Keratinocyte (primary cell): Measurements from ENCODE around the gene E2F3. TPM values are rescaled to one million over a fixed set of nuclear protein-coding genes. Genes with fewer than 3 reads are reported as not detected.

Source experiments
- DNase-seq: peaks from one replicate; pipeline ENCODE4 v3.0.0-alpha.2; 2011; ENCODE audit warnings: low read depth, missing footprints, low spot score
- FAIRE-seq: peaks from 2 replicates; lab custom pipeline; 2011; peaks lifted over from hg19 to GRCh38; lab: Jason Lieb, UNC
- H2AFZ ChIP-seq: 2 replicates; pipeline ENCODE4 v1.6.0; 2012; ENCODE audit warnings: low read length, control low read depth, inconsistent platforms; ENCODE audit not compliant: control insufficient read depth
- H3K27ac ChIP-seq: 2 replicates; pipeline ENCODE4 v1.5.1; 2011; ENCODE audit warnings: low read length; ENCODE audit not compliant: control insufficient read depth, insufficient read depth
- H3K27me3 ChIP-seq: 3 replicates; pipeline ENCODE4 v1.6.0; 2011; ENCODE audit warnings: low read length; ENCODE audit not compliant: control insufficient read depth, insufficient read depth; ENCODE audit errors: extremely low read depth
- H3K36me3 ChIP-seq, 2 experiments: 2 replicates in 1 of 2; 3 replicates in 1 of 2; pipeline ENCODE4 v1.5.1; 2011; ENCODE audit warnings: low read length in 2 of 2, mild to moderate bottlenecking in 1 of 2; ENCODE audit not compliant: control insufficient read depth in 2 of 2, insufficient read depth in 2 of 2; ENCODE audit errors: extremely low read depth in 1 of 2
- H3K4me1 ChIP-seq: 3 replicates; pipeline ENCODE4 v1.5.1; 2011; ENCODE audit warnings: low read length; ENCODE audit not compliant: control insufficient read depth, insufficient read depth; ENCODE audit errors: extremely low read depth
- H3K4me2 ChIP-seq: 3 replicates; pipeline ENCODE4 v1.6.0; 2011; ENCODE audit warnings: low read depth, low read length; ENCODE audit not compliant: control insufficient read depth, insufficient read depth; ENCODE audit errors: extremely low read depth
- H3K4me3 ChIP-seq, 3 experiments: fragments of 200-600 bp in 1 of 3; sonication (generic) in 1 of 3; 2 replicates in 2 of 3; 3 replicates in 1 of 3; pipeline ENCODE4 v1.5.1; 2011 to 2016; ENCODE audit warnings: low read length in 3 of 3, mild to moderate bottlenecking in 3 of 3, control low read depth in 2 of 3, inconsistent platforms in 1 of 3, low read depth in 1 of 3, mixed read lengths in 1 of 3, mixed run types in 1 of 3, moderate library complexity in 1 of 3; ENCODE audit not compliant: control insufficient read depth in 2 of 3, insufficient read depth in 2 of 3; ENCODE audit errors: extremely low read depth in 1 of 3
- H3K79me2 ChIP-seq: 2 replicates; pipeline ENCODE4 v1.6.0; 2012; ENCODE audit warnings: low read length; ENCODE audit not compliant: control insufficient read depth, insufficient read depth
- H3K9ac ChIP-seq: 3 replicates; pipeline ENCODE4 v1.6.0; 2011; ENCODE audit warnings: low read length; ENCODE audit not compliant: control insufficient read depth, insufficient read depth; ENCODE audit errors: extremely low read depth
- H3K9me1 ChIP-seq: 3 replicates; pipeline ENCODE4 v1.6.0; 2011; ENCODE audit warnings: low read length; ENCODE audit not compliant: control insufficient read depth, insufficient read depth; ENCODE audit errors: extremely low read depth
- H3K9me3 ChIP-seq: 2 replicates; pipeline ENCODE4 v1.5.1; 2012; ENCODE audit warnings: low read depth, low read length; ENCODE audit not compliant: control insufficient read depth
- H4K20me1 ChIP-seq: 3 replicates; pipeline ENCODE4 v1.6.0; 2011; ENCODE audit warnings: low read length; ENCODE audit not compliant: control insufficient read depth, insufficient read depth; ENCODE audit errors: extremely low read depth
- EZH2 ChIP-seq: IDR thresholded peaks from one replicate; pipeline ENCODE4 v1.6.1; 2012; ENCODE audit warnings: inconsistent platforms, mild to moderate bottlenecking, low read length, moderate library complexity
- dilution Hi-C: fragments of 300-500 bp; cut with MboI; formaldehyde crosslinking; loops from one replicate; pipeline ENCODE4 v1.7.0; 2020; ENCODE audit warnings: low sequenced_read_pairs; ENCODE audit not compliant: extremely low pct_ligation_motif_present
- polyA plus RNA-seq, 5 experiments: library from polyadenylated mRNA; depleted of rRNA in 3 of 5; stranded (reverse) in 3 of 5; stranded (forward) in 1 of 5; unstranded in 1 of 5; fragments of >200 nt; gene quantifications; 1 replicate in 1 of 5; 2 replicates in 3 of 5; 3 replicates in 1 of 5; pipeline versions ENCODE4 v1.2.1 to v1.2.3, GENCODE V29; 2011 to 2012; ENCODE audit warnings: missing spikeins in 2 of 5, low read depth in 1 of 5, low replicate concordance in 1 of 5
- TF ChIP-seq, protein P1 (sequence below), 3 experiments: IDR thresholded peaks in 1 of 3; conservative IDR thresholded peaks in 1 of 3; optimal IDR thresholded peaks in 1 of 3; 2 replicates in 2 of 3; 3 replicates in 1 of 3; pipeline versions ENCODE3 to v1.5.1; 2011; ENCODE audit warnings: low read length in 3 of 3, mild to moderate bottlenecking in 3 of 3, moderate library complexity in 2 of 3, control low read depth in 1 of 3, inconsistent platforms in 1 of 3; ENCODE audit not compliant: insufficient read depth in 2 of 3; ENCODE audit errors: extremely low read depth in 1 of 3

Gene E2F3
- polyA plus RNA-seq, 1 donor (not counting 4 experiments of a cell fraction or from before 2014, with no cell fraction given) = 14.6 TPM

DNA sequence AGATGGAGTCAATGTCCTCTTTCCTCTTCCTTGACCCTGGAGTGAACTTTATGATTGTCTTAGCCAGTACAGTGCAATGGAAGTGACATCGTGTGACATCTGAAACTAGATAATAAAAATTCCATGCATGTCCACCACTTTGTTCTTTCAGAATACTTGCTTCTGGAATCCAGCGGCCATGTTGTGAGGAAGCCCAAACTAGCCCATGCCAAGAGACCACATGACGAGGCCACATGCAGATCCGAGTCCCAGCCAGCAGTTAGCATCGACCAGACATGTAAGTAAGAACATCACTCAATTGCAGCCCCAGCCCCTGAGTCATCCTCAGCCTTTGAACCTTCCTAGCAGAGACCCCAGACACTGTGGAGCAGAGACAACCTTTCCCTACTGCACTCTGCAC, 48.5 kb upstream of the E2F3 start:
- no peak overlapping the region for H3K4me3 ChIP-seq
- no peaks in the 10 kb centered on the region for H3K4me1 ChIP-seq
- no peak overlapping the region for H3K9ac ChIP-seq
- TF ChIP-seq, protein P1, sequence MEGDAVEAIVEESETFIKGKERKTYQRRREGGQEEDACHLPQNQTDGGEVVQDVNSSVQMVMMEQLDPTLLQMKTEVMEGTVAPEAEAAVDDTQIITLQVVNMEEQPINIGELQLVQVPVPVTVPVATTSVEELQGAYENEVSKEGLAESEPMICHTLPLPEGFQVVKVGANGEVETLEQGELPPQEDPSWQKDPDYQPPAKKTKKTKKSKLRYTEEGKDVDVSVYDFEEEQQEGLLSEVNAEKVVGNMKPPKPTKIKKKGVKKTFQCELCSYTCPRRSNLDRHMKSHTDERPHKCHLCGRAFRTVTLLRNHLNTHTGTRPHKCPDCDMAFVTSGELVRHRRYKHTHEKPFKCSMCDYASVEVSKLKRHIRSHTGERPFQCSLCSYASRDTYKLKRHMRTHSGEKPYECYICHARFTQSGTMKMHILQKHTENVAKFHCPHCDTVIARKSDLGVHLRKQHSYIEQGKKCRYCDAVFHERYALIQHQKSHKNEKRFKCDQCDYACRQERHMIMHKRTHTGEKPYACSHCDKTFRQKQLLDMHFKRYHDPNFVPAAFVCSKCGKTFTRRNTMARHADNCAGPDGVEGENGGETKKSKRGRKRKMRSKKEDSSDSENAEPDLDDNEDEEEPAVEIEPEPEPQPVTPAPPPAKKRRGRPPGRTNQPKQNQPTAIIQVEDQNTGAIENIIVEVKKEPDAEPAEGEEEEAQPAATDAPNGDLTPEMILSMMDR (optimal IDR thresholded peaks at IDR 0.05 in 1 of 3, IDR thresholded peaks at IDR 0.05 in 1 of 3, conservative IDR thresholded peaks at IDR 0.05 in 1 of 3; ENCODE audit: extremely low read depth in 1 of 3, insufficient read depth in 2 of 3, low read length in 3 of 3) = no peak
- TF ChIP-seq EZH2 = no peak
- H3K4me2 ChIP-seq = no peak overlapping the region
- FAIRE-seq (no peak), DNase-seq (no peak)
- no peaks in the 10 kb centered on the region for H4K20me1 ChIP-seq
- no peaks in the 10 kb centered on the region for H3K79me2 ChIP-seq
- H3K9me3 ChIP-seq = no peaks in the 10 kb centered on the region
- no peaks in the 10 kb centered on the region for H3K36me3 ChIP-seq
- no peak overlapping the region for H2AFZ ChIP-seq
- H3K27me3 ChIP-seq = no peaks in the 10 kb centered on the region
- dilution Hi-C loops = no loop called here
- H3K9me1 ChIP-seq = no peaks in the 10 kb centered on the region
- H3K27ac ChIP-seq = no peak overlapping the region

DNA sequence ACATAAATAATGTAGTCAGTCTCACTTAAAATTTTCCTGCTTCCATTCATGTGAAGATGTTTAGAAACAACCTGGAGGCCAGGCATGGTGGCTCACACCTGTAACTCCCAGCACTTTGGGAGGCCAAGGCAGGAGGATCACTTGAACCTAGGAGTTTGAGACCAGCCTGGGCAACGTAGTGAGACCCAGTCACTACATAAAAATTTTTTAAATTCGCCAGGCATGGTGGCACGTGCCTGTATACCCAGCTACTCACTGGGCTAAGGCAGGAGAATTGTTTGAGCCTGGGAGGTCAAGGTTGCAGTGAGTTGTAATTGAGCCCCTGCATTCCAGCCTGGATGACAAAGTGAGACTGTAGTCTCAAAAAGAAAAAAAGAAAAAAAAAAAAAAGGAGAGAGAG, 47.3 kb upstream of the E2F3 start:
- no peaks in the 10 kb centered on the region for H4K20me1 ChIP-seq
- H3K4me2 ChIP-seq = no peak overlapping the region
- no peak for DNase-seq
- no peaks in the 10 kb centered on the region for H3K9me1 ChIP-seq
- H3K9ac ChIP-seq = no peak overlapping the region
- TF ChIP-seq EZH2 = no peak
- TF ChIP-seq, protein P1 (optimal IDR thresholded peaks at IDR 0.05 in 1 of 3, IDR thresholded peaks at IDR 0.05 in 1 of 3, conservative IDR thresholded peaks at IDR 0.05 in 1 of 3; ENCODE audit: extremely low read depth in 1 of 3, insufficient read depth in 2 of 3, low read length in 3 of 3) = no peak
- no peaks in the 10 kb centered on the region for H3K27me3 ChIP-seq
- FAIRE-seq = no peak
- H3K4me1 ChIP-seq = no peaks in the 10 kb centered on the region
- H3K27ac ChIP-seq = no peak overlapping the region
- no peak overlapping the region for H2AFZ ChIP-seq
- no peaks in the 10 kb centered on the region for H3K9me3 ChIP-seq
- no peak overlapping the region for H3K4me3 ChIP-seq
- dilution Hi-C loops = no loop called here
- no peaks in the 10 kb centered on the region for H3K79me2 ChIP-seq
- H3K36me3 ChIP-seq = no peaks in the 10 kb centered on the region
